ENCODE data around the gene CMTR1.

The CMTR1 gene

GRCh38 chr6:37525460-37526357, 92.7 kb downstream of the CMTR1 start:
- TF ChIP-seq REST (IDR thresholded peaks at IDR 0.05; ENCODE audit: insufficient read depth in 1 of 2, low read depth in 2 of 2, low read length in 2 of 2): peak; percentile 91 to 96
- TF ChIP-seq FOXP2 (optimal IDR thresholded peaks at IDR 0.05; ENCODE audit: borderline replicate concordance, extremely low read depth, extremely low read length, insufficient read depth): no peak
- no peak for TF ChIP-seq SIN3A (IDR thresholded peaks at IDR 0.05; ENCODE audit: borderline replicate concordance, insufficient read depth, low read length)
- TF ChIP-seq TAF1 (IDR thresholded peaks at IDR 0.05; ENCODE audit: borderline replicate concordance, insufficient read depth, low read length): no peak

- no peak for TF ChIP-seq POLR2AphosphoS5 (IDR thresholded peaks at IDR 0.05; ENCODE audit: low read depth, low read length)
- TF ChIP-seq REST (IDR thresholded peaks at IDR 0.05; ENCODE audit: insufficient read depth in 1 of 2, low read depth in 2 of 2, low read length in 2 of 2): no peak
- no peak for TF ChIP-seq SIN3A (IDR thresholded peaks at IDR 0.05; ENCODE audit: borderline replicate concordance, insufficient read depth, low read length)
- TF ChIP-seq FOXP2 (optimal IDR thresholded peaks at IDR 0.05; ENCODE audit: borderline replicate concordance, extremely low read depth, extremely low read length, insufficient read depth): no peak
- TF ChIP-seq TAF1 (IDR thresholded peaks at IDR 0.05; ENCODE audit: borderline replicate concordance, insufficient read depth, low read length): no peak
Observed at GRCh38 chr6:37528541-37528940, 95.5 kb downstream of the CMTR1 start.

GRCh38 chr6:37530297-37530696, 97.3 kb downstream of the CMTR1 start:
- TF ChIP-seq SIN3A (IDR thresholded peaks at IDR 0.05; ENCODE audit: borderline replicate concordance, insufficient read depth, low read length) (no peak), REST (IDR thresholded peaks at IDR 0.05; ENCODE audit: insufficient read depth in 1 of 2, low read depth in 2 of 2, low read length in 2 of 2) (no peak), POLR2AphosphoS5 (IDR thresholded peaks at IDR 0.05; ENCODE audit: low read depth, low read length) (no peak), TAF1 (IDR thresholded peaks at IDR 0.05; ENCODE audit: borderline replicate concordance, insufficient read depth, low read length) (no peak), FOXP2 (optimal IDR thresholded peaks at IDR 0.05; ENCODE audit: borderline replicate concordance, extremely low read depth, extremely low read length, insufficient read depth) (no peak)

GRCh38 chr6:37531026-37531425, 98.0 kb downstream of the CMTR1 start:
- TF ChIP-seq FOXP2 (optimal IDR thresholded peaks at IDR 0.05; ENCODE audit: borderline replicate concordance, extremely low read depth, extremely low read length, insufficient read depth) (no peak), SIN3A (IDR thresholded peaks at IDR 0.05; ENCODE audit: borderline replicate concordance, insufficient read depth, low read length) (no peak), POLR2AphosphoS5 (IDR thresholded peaks at IDR 0.05; ENCODE audit: low read depth, low read length) (no peak), TAF1 (IDR thresholded peaks at IDR 0.05; ENCODE audit: borderline replicate concordance, insufficient read depth, low read length) (no peak), REST (IDR thresholded peaks at IDR 0.05; ENCODE audit: insufficient read depth in 1 of 2, low read depth in 2 of 2, low read length in 2 of 2) (no peak)
